Measurements from ENCODE around the gene IL27RA. TPM values are rescaled to one million over a fixed set of nuclear protein-coding genes. Genes with fewer than 3 reads are reported as not detected.

The IL27RA gene
- total RNA-seq, 1 experiment from 2014 or later, result 7.0 TPM

GRCh38 chr19:14102756-14103155, 71.2 kb downstream of the IL27RA start:
- Mint-ChIP-seq H3K27me3 (ENCODE audit: unreplicated experiment) (no peaks in the 10 kb centered on the region), H3K27ac (ENCODE audit: unreplicated experiment) (no peak overlapping the region), H3K9me3 (ENCODE audit: low read depth, unreplicated experiment) (no peaks in the 10 kb centered on the region), H3K4me3 (ENCODE audit: low read depth, unreplicated experiment) (no peak overlapping the region), H3K4me1 (ENCODE audit: low read depth, unreplicated experiment) (no peaks in the 10 kb centered on the region), H3K36me3 (ENCODE audit: insufficient read depth, unreplicated experiment) (peaks cover 5% of the 10 kb centered on the region)
- BruUV-seq (replicated peaks), result no TSS peak
- no peak for DNase-seq
- TF ChIP-seq CTCF (IDR thresholded peaks at IDR 0.05; ENCODE audit: unreplicated experiment), result no peak
- intact Hi-C loops (cut with micrococcal nuclease; ENCODE audit: unreplicated experiment), result no loop called here
- CTCF ChIA-PET, result no interaction called here

Other genes starting within 250 kb of the IL27RA start
- 10.7 and 11.5 TPM in 2 replicates for gene ZSWIM4, start 236.3 kb upstream of the IL27RA start, total RNA-seq (2022)
- 1.2 TPM in 1 of 2 replicates, not detected in the other for gene NANOS3, start 154.6 kb upstream of the IL27RA start, total RNA-seq (2022)
- 1.0 and 1.5 TPM in 2 replicates for gene BRME1, start 125.6 kb upstream of the IL27RA start, total RNA-seq (2022)
- 37.2 and 41.7 TPM in 2 replicates for gene CC2D1A, start 125.6 kb upstream of the IL27RA start, total RNA-seq (2022)
- not detected in 2 replicates for gene PODNL1, start 93.3 kb upstream of the IL27RA start, total RNA-seq (2022)
- gene DCAF15, start 79.3 kb upstream of the IL27RA start, total RNA-seq (2022), result 34.0 and 35.5 TPM in 2 replicates
- 13.8 and 14.9 TPM in 2 replicates for gene RFX1, start 25.4 kb upstream of the IL27RA start, total RNA-seq (2022)
- gene RLN3, start 3.6 kb upstream of the IL27RA start, total RNA-seq (2022), result not detected in 2 replicates
- gene PALM3, start 30.3 kb downstream of the IL27RA start, total RNA-seq (2022), result 21.4 and 27.0 TPM in 2 replicates
- 4.2 and 5.2 TPM in 2 replicates for gene MISP3, start 41.0 kb downstream of the IL27RA start, total RNA-seq (2022)
- not detected in 2 replicates for gene C19orf67, start 54.0 kb downstream of the IL27RA start, total RNA-seq (2022)
- gene SAMD1, start 59.0 kb downstream of the IL27RA start, total RNA-seq (2022), result 41.1 and 44.2 TPM in 2 replicates
- gene PRKACA, start 86.0 kb downstream of the IL27RA start, total RNA-seq (2022), result 57.3 and 59.8 TPM in 2 replicates
- gene ASF1B, start 104.8 kb downstream of the IL27RA start, total RNA-seq (2022), result 42.6 and 44.2 TPM in 2 replicates
- gene ADGRL1, start 174.4 kb downstream of the IL27RA start, total RNA-seq (2022), result 24.8 and 26.5 TPM in 2 replicates

All from Calu3 (cell line).